Activated CD4-positive, CD25-positive, alpha-beta regulatory T cell (primary cell): ENCODE results near the gene SLC25A21.
"Not testable (repeated sequence)": the region's sequence is repeated elsewhere in the genome, so short reads cannot be mapped to it uniquely, and the experiment has no call there.

Source experiments
- DNase-seq, 4 experiments: peaks; one replicate each; lab custom pipeline; 2025; lab: John Stamatoyannopoulos, UW

The SLC25A21 gene

DNA sequence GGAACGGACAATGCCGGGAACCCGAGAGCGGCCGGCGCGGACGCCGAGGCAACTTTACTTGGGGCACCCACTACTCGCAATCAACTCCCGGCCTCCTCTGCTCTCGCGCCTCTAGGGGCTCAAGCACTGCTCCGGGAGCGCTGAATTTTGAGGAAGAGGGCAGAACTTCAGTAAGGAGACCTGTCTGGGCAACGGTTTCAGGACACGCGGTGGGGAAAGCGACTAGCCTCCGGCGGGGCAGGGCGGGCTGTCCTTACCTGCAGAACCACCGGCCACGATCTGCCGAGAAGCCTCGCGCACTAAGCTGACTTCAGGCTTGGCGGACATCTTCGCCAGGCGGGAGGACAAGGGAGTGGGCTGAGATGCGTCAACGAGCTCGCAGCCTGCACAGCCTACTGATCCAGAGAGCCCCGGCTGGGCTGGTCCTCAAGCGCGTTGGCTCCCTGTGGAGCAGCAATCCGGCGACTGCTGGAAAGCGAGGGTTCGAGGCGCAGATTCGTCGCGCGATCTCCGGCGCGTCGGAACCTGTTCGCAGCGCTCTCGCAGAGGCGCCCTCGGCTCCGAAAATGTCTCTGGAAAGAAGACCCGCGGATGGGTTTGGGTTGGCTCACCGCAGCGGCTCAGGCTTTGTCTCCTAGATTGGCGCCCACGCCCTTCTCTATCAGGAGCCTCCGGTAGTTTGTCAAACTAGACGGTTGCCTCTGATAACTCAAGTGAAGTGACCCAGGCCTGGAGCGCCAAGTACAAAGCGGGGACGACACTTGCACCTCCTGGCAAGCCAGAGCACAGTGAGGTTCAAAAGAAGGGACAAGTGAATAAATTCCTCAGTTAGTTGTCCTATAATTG, at the start of gene SLC25A21:
Gene SLC25A21 (minus strand): TSS at position 583 of the 846 bp plus-strand sequence.
- DNase-seq, result no peak

GRCh38 chr14:37221073-37221472, 48.7 kb upstream of the SLC25A21 start:
- DNase-seq, result no peak

GRCh38 chr14:37215345-37215744, 42.9 kb upstream of the SLC25A21 start:
- DNase-seq, result no peak

DNA sequence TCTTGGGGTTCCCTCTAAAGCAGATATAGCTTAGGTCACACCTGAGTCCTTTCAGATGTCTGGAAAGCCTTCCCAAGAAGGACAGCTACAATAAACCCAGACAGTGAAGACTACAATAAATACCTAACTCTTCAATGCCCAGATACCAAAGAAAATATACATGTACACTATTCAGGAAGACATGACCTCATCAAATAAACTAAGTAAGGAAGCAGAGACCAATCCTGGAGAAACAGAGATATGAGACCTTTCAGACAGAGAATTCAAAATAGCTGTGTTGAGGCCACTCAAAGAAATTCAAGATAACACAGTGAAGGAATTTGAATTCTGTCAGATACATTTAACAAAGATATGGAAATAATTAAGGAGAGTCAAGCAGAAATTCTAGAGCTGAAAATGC, 40.6 kb upstream of the SLC25A21 start:
- no peak for DNase-seq

DNA sequence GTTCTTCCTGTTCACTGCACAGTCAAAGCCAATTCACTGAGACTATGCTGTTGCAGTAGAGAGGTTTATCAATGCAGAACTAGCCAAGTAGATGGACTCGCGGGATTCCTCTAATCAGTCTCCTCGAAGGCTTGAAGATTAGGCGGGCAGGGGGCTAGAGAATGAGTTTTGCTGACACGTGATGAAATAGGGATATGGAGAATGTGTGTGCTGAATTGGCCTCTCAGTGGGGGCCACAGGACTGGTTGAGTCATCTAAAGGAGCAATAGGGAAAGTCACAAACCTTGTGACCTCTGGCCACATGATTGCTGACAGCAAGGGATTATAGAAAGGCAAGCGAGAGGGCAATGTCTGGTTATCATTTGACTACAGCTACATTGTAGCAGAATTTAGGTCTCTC, 38.0 kb upstream of the SLC25A21 start:
- no peak for DNase-seq

DNA sequence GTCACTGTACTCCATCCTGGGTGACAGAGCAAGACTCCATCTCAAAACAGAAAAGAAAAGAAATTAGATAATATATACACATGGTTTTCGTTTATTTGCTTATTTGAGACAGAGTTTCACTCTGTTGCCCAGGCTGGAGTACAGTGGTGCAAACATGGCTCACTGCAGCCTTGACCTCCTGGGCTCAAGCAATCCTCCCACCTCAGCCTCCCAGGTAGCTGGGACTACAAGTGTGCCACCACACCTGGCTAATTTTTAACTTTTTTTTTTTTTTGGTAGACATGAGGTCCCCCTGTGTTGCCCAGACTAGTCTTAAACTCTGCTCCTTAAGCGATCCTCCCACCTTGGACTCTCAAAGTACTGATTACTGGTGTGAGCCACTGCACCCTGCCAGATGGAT, 37.2 kb upstream of the SLC25A21 start:
- not testable (repeated sequence) for DNase-seq

GRCh38 chr14:37205623-37206605, 33.5 kb upstream of the SLC25A21 start:
- DNase-seq, result not testable (repeated sequence)

GRCh38 chr14:37203423-37203822, 31.0 kb upstream of the SLC25A21 start:
- no peak for DNase-seq

DNA sequence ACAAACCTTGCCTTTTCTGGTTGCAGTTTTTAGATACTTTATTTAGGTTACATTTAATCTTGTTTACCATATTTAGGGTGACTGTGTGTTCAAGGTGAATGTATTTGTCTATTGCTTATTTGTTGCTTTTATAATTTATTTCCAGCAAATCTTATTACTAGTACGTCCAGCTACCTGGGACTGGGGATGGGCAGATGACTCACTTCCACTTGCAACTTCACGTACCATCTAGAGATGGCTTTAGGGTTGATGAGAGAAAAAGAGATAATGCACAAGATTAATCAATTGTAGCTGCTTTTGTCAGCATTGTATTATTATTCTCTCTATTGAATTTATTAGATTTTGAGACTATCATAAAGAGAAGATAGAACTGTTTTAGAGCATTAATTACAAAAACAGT, 30.4 kb upstream of the SLC25A21 start:
- DNase-seq, result no peak

- DNase-seq, result no peak
Observed at GRCh38 chr14:37202265-37202664, 29.9 kb upstream of the SLC25A21 start.

DNA sequence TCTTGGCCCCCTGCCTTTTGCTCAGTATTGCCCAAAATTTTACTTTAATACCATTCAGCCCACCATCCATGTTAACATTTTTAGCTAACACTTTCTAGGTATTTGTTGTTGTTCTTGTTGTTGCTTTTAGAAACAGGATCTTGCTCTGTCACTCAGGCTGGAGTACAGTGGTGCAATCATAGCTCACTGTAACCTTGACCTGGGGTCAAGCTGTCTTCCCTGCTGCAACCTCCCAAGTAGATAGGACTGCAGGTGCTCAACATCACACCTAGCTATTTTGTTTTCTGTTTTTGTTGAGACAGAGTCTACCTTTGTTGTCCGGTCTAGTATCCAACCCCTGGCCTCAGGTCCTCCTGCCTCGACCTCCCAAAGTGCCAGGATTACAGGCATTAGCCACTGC, 29.3 kb upstream of the SLC25A21 start:
- DNase-seq, result no peak

DNA sequence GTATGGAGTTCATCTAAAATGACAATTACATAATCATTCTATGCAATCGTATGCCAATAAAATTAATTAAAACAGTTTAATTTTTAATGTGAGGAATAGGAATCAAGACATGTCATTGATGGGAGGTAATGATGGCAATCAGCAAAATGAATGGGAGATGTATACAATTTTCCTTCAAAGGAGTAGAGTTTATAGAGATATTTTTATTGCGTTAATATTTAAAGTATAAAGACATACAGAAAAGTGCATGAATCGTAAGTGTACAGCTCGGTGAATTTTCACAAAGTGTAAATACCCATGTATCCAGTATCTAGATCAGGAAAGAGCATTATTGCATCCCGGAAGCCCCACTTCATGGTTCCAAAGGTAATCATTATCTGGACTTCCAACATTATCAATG, 26.5 kb upstream of the SLC25A21 start:
- DNase-seq, result no peak

DNA sequence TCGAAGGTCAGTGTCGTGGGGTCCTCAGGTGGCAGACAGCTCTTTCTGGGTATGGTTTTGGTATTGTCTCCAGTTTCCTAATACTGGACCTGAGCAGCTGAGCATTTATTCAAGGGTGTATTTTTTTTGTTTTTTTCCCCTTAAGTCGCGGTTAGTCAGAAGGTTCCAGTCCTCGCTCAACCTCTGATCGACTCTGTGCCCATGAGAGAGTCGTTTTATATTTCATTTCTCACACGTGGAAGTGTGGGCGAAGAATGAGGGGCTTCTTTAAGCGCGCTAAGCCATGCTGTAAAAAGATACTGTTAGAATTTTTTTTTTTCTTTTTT, 25.8 kb upstream of the SLC25A21 start:
- DNase-seq, result no peak

DNA sequence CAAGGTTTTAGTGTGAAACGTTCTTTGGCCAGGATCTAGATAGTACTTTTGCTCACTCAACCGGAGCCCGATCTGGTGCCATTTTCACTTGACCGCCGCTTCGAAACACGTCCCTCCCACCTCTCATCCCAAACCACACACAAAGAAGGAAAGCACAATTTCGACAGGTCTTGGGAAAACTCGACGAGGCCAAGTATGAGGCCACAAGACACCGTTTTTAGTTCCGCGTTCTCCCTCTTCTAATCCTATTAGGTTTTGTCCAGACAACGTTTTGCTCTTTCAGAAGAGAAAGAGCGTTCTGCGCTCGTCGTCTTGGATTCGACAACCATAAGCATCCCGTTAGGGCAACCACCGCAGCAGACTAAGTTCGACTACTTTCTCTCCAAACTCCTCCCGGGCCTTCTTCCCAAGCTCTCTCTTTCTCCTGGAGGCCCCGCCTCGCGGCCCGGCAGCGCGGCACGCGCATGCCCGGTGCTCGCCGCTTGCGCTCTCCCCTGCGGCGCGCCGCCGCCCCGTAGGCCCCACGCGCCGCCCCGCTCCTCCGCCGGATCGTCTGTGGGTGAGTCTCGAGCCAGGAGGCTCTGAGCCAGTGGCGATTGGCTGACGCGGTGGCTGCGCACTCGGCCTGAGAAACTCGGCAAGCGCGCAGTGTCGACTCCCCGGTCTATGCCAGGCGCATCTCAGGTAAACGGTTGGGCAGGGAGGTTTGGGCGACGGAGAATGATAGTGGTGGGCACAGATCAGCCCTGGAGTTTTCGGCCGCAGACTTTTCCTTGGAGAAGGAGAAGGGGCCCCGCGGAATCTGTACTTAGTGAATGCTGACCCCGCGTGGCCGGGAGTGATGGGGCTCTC, 25.2 kb upstream of the SLC25A21 start, which contains the start of gene MIPOL1:
Gene MIPOL1 (plus strand): TSS at position 517 of the 852 bp plus-strand sequence. CDS start 49,952 bp downstream, outside the sequence.
- no peak for DNase-seq

DNA sequence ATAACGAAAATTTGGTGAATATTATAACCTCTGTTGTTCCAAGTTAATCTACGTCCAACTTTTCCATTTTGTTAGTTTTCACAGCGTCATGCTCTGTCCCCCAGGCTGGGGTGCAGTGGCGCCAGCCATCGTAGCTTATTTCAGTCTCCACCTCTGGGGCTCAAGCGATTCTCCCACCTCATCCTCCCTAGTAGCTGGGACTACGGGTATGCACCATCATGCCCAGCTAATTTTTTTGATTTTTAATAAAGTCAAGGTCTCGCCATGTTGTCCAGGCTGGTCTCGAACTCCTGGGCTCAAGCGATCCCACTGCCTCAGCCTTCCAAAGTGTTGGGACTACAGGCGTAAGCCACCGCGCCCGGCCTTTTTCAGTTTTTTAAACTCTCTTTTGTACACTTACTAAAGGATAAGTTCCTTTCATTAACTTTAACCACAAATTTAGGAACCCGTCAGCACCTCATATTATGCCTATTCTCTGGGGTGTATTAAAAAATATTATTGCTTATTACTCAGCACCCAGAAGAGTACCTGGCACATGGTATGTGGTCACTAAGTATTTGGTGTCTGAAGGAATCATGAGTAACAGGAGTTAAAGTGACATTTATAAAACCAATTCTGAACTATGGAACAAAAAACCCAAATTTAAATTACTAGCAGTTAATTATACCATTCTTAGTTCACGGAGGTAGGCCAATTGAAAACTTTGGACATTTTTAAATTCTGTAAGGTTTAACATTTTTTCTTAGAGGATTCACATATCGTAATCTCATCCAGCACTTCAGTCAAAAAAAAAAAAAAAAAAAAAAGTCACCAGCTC, 24.4 kb upstream of the SLC25A21 start:
- no peak for DNase-seq

DNA sequence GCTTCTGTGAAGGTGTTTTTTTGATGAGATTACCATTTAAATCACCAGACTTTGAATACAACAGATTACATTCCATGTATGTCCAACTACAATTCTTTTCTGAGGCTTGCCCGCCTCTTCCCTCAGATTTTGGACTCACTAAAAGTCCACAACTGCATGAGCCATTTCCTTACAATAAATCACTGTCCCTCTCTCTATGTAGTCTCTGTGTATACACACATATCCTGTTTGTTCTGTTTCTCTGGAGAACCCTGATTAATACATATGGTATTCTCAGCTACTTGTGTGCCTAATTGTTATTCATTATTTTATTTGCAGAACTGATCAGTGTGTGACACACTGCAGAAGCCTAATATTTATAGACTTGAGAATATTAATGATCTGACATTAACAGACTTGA, 22.9 kb upstream of the SLC25A21 start:
- DNase-seq, result no peak

GRCh38 chr14:37194698-37195097, 22.3 kb upstream of the SLC25A21 start:
- DNase-seq, result no peak

DNA sequence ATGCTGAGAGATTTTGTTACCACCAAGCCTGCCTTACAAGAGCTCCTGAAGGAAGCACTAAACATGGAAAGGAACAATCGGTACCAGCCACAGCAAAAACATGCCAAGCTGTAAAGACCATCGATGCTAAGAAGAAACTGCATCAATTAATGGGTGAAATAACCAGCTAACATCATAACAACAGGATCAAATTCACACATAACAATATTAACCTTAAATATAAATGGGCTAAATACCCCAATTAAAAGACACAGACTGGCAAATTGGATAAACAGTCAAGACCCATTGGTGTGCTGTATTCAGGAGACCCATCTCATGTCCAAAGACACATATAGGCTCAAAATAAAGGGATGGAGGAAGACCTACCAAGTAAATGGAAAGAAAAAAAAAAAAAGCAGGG, 17.3 kb upstream of the SLC25A21 start:
- DNase-seq, result not testable (repeated sequence)

DNA sequence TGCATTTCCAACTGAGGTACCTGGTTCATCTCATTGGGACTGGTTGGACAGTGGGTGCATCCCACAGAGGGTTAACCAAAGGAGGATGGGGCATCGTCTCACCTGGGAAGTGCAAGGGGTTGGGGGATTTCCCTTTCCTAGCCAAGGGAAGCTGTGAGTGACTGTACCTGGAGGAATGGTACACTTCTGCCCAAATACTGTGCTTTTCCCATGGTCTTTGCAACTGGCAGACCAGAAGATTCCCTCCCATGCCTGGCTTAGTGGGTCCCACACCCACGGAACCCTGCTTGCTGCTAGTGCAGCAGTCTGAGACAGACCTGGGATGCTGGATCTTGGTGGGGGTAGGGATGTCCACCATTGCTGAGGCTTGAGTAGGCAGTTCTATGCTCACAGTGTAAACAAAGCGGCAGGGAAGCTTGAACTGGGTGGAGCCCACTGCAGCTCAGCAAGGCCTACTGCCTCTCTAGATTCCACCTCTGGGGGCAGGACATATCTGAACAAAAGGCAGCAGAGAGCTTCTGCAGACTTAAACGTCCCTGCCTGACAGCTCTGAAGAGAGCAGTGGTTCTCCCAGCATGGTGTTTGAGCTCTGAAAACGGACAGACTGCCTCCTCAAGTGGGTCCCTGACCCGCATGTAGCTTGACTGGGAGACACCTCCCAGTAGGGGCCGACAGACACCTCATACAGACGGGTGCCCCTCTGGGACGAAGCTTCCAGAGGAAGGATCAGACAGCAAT, 15.6 kb upstream of the SLC25A21 start:
- not testable (repeated sequence) for DNase-seq

DNA sequence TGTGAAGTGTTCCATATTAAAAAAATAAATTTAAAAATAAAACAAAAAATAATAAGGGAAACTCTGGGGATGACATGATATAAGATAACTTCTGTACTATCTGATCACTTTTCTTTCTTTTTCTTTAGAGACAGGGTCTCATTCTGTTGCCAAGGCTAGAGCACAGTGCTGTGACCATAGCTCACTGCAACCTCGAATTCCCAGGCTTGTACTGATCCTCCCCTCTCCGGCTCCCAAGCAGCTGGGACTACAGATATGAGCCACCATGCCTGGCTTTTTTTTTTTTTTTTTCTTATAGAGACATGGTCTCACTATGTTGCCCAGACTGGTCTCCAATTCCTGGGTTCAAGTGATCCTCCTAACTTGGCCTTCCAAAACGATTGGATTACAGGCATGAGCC, 14.9 kb upstream of the SLC25A21 start:
- no peak for DNase-seq
